ENCODE results near the gene PSMD14. TPM values are rescaled to one million over a fixed set of nuclear protein-coding genes. Genes with fewer than 3 reads are reported as not detected.
"Not testable (repeated sequence)": the region's sequence is repeated elsewhere in the genome, so short reads cannot be mapped to it uniquely, and the experiment has no call there.

PSMD14 gene
- polyA plus RNA-seq, 1 experiment: 33.4 TPM

DNA sequence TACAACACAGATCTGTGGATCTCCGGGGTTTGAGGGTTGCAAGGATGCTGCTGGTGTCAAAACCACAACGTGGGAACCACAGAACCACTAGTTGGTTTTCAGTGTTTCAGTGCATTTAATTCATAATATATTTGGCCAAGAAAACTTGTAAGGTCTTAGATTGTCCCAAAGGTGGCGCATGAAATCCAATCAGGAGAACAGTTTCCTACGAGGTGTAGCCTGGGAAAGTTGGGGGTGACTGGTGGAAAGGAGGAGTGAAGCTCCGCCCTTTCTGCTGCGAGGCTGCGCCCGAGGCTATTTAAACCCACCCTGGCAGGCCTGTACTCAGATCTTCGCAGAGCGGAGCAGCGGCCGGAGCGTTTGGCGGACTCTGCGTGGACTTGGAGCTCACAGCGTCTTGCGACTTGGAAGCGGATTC is 27.3 kb upstream of the PSMD14 start:
- TF ChIP-seq, protein P1, sequence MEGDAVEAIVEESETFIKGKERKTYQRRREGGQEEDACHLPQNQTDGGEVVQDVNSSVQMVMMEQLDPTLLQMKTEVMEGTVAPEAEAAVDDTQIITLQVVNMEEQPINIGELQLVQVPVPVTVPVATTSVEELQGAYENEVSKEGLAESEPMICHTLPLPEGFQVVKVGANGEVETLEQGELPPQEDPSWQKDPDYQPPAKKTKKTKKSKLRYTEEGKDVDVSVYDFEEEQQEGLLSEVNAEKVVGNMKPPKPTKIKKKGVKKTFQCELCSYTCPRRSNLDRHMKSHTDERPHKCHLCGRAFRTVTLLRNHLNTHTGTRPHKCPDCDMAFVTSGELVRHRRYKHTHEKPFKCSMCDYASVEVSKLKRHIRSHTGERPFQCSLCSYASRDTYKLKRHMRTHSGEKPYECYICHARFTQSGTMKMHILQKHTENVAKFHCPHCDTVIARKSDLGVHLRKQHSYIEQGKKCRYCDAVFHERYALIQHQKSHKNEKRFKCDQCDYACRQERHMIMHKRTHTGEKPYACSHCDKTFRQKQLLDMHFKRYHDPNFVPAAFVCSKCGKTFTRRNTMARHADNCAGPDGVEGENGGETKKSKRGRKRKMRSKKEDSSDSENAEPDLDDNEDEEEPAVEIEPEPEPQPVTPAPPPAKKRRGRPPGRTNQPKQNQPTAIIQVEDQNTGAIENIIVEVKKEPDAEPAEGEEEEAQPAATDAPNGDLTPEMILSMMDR (IDR thresholded peaks at IDR 0.05; ENCODE audit: insufficient read depth, low read depth, low read length): peak; percentile 18; the same call in 1 of the 2 replicates
- POLR2A ChIA-PET; H3K36me3 ChIP-seq (ENCODE audit: control insufficient read depth, insufficient read depth, low read length); H3K27me3 ChIP-seq (ENCODE audit: control insufficient read depth, insufficient read depth, low read length); DNase-seq (ENCODE audit: low read depth); H3K4me3 ChIP-seq (ENCODE audit: low read depth, low read length): not testable (repeated sequence)
- CTCF ChIA-PET: interaction anchor here (0.6 to 1.2 kb wide), 2 partner anchors 23 to 97 kb away, joined by 3 read pairs; no protein-coding TSS in a partner anchor

DNA sequence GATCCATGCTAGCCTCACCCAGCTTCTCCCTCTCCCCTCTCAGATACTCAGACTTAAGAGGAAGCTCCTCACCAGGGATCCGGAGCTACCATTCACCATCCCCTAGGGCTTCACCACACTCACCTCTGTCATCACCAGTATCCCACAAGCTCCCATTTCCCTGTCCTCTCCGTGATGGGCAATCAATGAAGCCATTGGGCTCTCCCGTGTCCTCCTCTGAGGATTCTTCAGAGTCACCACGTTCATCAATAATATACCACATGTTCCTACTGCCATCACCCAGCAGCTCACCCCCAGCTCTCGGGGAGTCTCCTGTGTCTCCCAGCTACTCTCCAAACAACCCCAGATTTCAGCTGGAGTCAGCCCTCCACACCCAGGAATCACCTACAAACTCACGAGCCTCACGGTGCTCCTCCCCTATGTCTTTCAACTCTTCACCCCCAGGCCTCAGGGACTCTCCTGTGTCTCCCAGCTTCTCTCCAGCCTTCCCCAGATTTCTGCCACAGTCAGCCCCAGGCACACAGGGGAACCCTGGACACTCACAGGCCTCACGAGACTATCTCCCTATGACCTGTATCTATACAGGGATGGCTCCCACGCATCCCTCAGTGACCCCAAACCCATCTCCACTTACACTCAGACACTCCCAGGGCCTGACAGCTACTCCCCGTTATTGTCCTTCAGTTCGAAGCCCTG is 26.5 kb upstream of the PSMD14 start:
- H3K27me3 ChIP-seq (ENCODE audit: control insufficient read depth, insufficient read depth, low read length); H3K4me3 ChIP-seq (ENCODE audit: low read depth, low read length); DNase-seq (ENCODE audit: low read depth); POLR2A ChIA-PET; H3K36me3 ChIP-seq (ENCODE audit: control insufficient read depth, insufficient read depth, low read length): not testable (repeated sequence)
- CTCF ChIA-PET: interaction anchor here (1.2 kb wide), 1 partner anchor 22 kb away, joined by 3 read pairs; no protein-coding TSS in a partner anchor

DNA sequence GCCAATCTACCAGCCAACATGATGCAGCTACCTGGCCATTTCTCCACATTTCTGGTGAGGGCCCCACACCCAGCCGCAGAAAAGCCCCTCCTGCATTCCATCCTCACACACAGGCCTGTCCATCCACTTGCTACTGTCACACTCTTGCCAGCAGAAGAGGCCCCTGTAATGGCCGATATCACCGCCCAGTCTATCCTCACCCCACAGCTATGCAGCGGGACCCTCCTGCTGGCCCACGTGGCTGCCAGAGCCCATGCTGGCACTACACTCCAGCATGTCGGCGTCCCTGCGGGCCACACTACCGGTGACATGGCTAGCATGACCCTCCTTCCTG is 25.9 kb upstream of the PSMD14 start:
- H3K36me3 ChIP-seq (ENCODE audit: control insufficient read depth, insufficient read depth, low read length); DNase-seq (ENCODE audit: low read depth); POLR2A ChIA-PET; CTCF ChIA-PET; H3K27me3 ChIP-seq (ENCODE audit: control insufficient read depth, insufficient read depth, low read length); H3K4me3 ChIP-seq (ENCODE audit: low read depth, low read length): not testable (repeated sequence)

DNA sequence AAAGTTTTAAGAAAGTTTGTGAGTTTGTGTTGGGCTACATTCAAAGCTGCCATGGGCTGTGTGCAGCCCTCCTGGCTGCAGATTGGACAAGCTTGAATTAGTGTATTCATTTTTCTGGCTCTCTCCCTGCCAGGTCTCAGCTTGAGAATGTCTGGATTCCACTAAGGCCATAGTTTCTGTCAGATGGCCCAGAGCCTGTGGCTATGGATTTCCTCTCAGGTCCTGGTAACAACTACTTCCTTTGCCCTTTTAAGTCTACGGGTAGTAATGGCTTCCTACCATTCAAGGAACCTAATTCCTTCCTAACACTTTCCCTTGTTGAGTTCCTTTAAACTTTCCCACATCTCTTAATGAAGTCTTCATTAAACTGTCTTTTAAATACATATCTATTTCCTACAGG is 24.3 kb upstream of the PSMD14 start:
- ChIA-PET CTCF (interaction anchor here (0.6 kb wide), 1 partner anchor 1629 kb away, joined by 3 read pairs; no protein-coding TSS in a partner anchor), POLR2A (no interaction called here)
- no peaks in the 10 kb centered on the region for H3K36me3 ChIP-seq (ENCODE audit: control insufficient read depth, insufficient read depth, low read length)
- no peak for DNase-seq (ENCODE audit: low read depth)
- H3K27me3 ChIP-seq (ENCODE audit: control insufficient read depth, insufficient read depth, low read length): no peaks in the 10 kb centered on the region
- TF ChIP-seq, protein P1 (IDR thresholded peaks at IDR 0.05; ENCODE audit: insufficient read depth, low read depth, low read length): no peak
- no peak overlapping the region for H3K4me3 ChIP-seq (ENCODE audit: low read depth, low read length)

DNA sequence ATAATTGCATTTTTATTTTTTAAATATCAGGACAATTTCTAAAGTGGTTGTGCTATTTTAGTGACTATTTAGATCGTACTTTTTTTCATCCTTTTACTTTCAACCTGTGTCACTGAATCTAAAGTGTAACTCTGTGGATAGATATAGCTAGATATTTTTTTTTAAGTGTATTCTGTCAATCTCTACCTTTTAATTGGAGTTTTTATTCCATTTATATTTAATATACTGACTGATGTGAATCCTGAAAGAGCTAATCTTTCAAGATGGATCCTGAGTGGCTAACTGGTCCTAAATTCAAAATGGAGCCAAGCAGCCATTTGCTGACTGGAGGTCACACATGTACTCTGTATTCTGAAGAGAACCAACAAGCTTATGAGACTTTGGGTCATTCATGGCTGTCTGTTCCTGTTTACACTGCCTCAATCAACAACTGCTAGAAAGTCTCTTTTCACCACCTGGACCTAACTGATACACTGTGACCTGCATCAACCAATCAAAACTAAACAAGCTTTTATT is 4.6 kb upstream of the PSMD14 start:
- POLR2A ChIA-PET: no interaction called here
- no peak overlapping the region for H3K4me3 ChIP-seq (ENCODE audit: low read depth, low read length)
- TF ChIP-seq, protein P1 (IDR thresholded peaks at IDR 0.05; ENCODE audit: insufficient read depth, low read depth, low read length): no peak
- no peak for DNase-seq (ENCODE audit: low read depth)
- CTCF ChIA-PET: interaction anchor here (0.5 to 1.1 kb wide), 2 partner anchors 22 to 113 kb away, joined by 3 to 4 read pairs; partner anchors contain the start of gene TBR1
- no peaks in the 10 kb centered on the region for H3K36me3 ChIP-seq (ENCODE audit: control insufficient read depth, insufficient read depth, low read length)
- H3K27me3 ChIP-seq (ENCODE audit: control insufficient read depth, insufficient read depth, low read length): no peaks in the 10 kb centered on the region; the same call in 1 of the 2 replicates

DNA sequence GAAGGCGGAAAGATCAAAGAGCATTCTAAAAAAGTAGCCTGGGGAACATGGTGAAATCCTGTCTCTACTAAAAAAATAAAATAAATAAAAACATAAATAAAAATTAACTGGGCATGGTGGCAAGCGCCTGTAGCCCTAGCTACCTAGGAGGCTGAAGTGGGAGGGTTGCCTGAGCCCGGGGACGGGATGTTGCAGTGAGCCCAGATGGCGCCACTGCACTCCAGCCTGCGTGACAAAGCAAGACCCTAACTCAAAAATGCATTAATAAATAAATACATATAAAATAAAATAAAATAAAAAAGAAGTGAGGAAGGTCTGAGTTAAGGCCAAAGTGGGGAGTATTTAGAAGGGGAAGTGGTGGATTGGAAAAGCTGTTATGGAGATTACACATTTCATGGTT is 1.3 kb upstream of the PSMD14 start:
- DNase-seq (ENCODE audit: low read depth): no peak
- Histone ChIP-seq H3K4me3 (ENCODE audit: low read depth, low read length) (no peak overlapping the region), H3K36me3 (ENCODE audit: control insufficient read depth, insufficient read depth, low read length) (no peaks in the 10 kb centered on the region), H3K27me3 (ENCODE audit: control insufficient read depth, insufficient read depth, low read length) (no peaks in the 10 kb centered on the region)
- TF ChIP-seq, protein P1 (IDR thresholded peaks at IDR 0.05; ENCODE audit: insufficient read depth, low read depth, low read length): no peak
- CTCF ChIA-PET: no interaction called here
- POLR2A ChIA-PET: no interaction called here

Measured in BJ (cell line).